Upper lobe of right lung (tissue), 1 donor: ENCODE data around the gene ADAD2. TPM values are rescaled to one million over a fixed set of nuclear protein-coding genes. Genes with fewer than 3 reads are reported as not detected.

Source experiments
- ATAC-seq: fragments of 200-7000 bp; cut with Tn5 transposase; one replicate; pipeline ENCODE4 v1.9.1; 2020; ENCODE audit warnings: mild to moderate bottlenecking, moderate library complexity
- DNase-seq: peaks from one replicate; pipeline ENCODE4 v3.0.0-alpha.2; 2020
- H3K27ac ChIP-seq: fragments of 200-600 bp; one replicate; pipeline ENCODE4 v1.8.0; 2022
- H3K27me3 ChIP-seq: fragments of 200-600 bp; one replicate; pipeline ENCODE4 v1.8.0; 2022; ENCODE audit warnings: mild to moderate bottlenecking
- H3K36me3 ChIP-seq: fragments of 200-600 bp; one replicate; pipeline ENCODE4 v1.8.0; 2022
- H3K4me1 ChIP-seq: fragments of 200-600 bp; one replicate; pipeline ENCODE4 v1.8.0; 2022
- H3K4me3 ChIP-seq: fragments of 200-600 bp; one replicate; pipeline ENCODE4 v1.8.0; 2022; ENCODE audit warnings: mild to moderate bottlenecking
- H3K9me3 ChIP-seq: fragments of 200-600 bp; one replicate; pipeline ENCODE4 v1.8.0; 2022
- CTCF ChIP-seq: fragments of 200-600 bp; IDR thresholded peaks from one replicate; pipeline ENCODE4 v1.8.0; 2022; ENCODE audit warnings: antibody characterized with exemption
- intact Hi-C: fragments of 100-400 bp; cut with DNase I; formaldehyde crosslinking; loops from one replicate; pipeline ENCODE4 v1.11.0; 2022
- total RNA-seq: library from RNA; stranded (reverse); fragmentation: NEBNext Ultra II Directional; extraction: Animal tissue kit (Norgen Biotek cat#: 25700); gene quantifications from one replicate; pipeline ENCODE4 v1.2.1, GENCODE V29; 2021
- donor health status: DM: no; HTN: yes; CAD: no; lungs with severe emphysema.

The ADAD2 gene
- total RNA-seq, 1 donor from 2014 or later: 0.52 TPM

DNA sequence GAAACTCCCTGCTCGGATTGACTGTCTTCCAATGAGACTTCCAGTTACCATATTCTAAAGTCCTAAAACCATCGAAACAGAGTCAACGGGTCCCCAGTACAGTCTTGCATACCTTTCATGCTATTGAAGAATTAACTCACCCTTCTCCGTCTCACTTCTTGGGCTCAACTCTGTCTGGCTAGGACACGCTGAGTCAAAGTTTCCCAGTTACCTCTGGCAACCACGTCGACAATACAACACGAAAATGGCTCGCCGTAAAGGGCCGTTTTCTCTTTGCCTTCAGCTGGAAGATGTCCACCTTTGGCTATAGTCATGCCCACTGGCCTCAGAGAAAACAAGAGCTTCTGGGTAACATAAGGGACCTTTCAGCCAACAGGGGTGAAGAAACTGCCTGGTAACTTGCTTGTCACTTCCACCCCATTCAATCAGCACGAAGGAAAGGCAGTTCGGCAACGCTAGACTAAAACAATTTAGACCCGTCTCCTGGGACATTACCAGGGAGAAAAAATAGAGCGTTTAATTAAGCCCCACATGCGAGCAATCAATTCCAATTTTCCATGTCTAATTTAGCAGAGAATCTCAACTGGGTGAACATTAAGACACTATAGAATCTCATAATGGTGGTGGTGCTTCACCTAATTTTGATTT lies 27.3 kb downstream of the ADAD2 start:
- Histone ChIP-seq H3K9me3 (no peaks in the 10 kb centered on the region), H3K4me1 (no peaks in the 10 kb centered on the region), H3K27ac (no peak overlapping the region), H3K27me3 (no peaks in the 10 kb centered on the region), H3K36me3 (no peaks in the 10 kb centered on the region), H3K4me3 (no peak overlapping the region)
- intact Hi-C loops: no loop called here
- DNase-seq: no peak
- no peak for TF ChIP-seq CTCF
- ATAC-seq: no peak

GRCh38 chr16:84218956-84219355 lies 28.0 kb downstream of the ADAD2 start:
- no peak for ATAC-seq
- intact Hi-C loops: no loop called here

DNA sequence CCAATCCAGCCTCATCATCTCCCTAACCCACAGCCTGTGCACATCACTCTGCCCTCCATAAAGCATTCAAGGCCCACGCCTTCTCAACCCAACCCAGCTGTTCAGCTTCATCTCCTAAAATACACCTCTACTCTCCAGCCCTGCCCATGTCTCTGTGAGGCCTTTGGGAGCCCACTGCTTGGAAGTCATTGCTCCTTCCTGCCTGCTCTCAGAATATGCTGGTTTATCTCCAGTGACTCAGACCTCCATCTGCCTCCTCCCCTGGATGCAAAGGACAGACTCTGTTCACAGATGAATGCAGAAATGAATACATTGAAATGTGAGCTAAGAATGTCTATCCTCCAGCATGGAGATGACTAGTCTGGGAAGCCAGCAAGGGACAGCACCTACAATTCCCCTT lies 29.9 kb downstream of the ADAD2 start:
- Histone ChIP-seq H3K4me3 (no peak overlapping the region), H3K4me1 (no peaks in the 10 kb centered on the region), H3K27ac (no peak overlapping the region), H3K36me3 (no peaks in the 10 kb centered on the region), H3K9me3 (no peaks in the 10 kb centered on the region), H3K27me3 (no peaks in the 10 kb centered on the region)
- ATAC-seq: no peak
- intact Hi-C loops: no loop called here
- no peak for TF ChIP-seq CTCF
- no peak for DNase-seq

More at GRCh38 chr16:84218956-84219355, 28.0 kb downstream of the ADAD2 start:
- no peak for TF ChIP-seq CTCF
- Histone ChIP-seq H3K4me1 (no peaks in the 10 kb centered on the region), H3K36me3 (no peaks in the 10 kb centered on the region), H3K9me3 (no peaks in the 10 kb centered on the region), H3K27ac (no peak overlapping the region), H3K4me3 (no peak overlapping the region), H3K27me3 (no peaks in the 10 kb centered on the region)
- DNase-seq: no peak

GRCh38 chr16:84223456-84223855 lies 32.5 kb downstream of the ADAD2 start:
- TF ChIP-seq CTCF: no peak
- intact Hi-C loops: no loop called here

DNA sequence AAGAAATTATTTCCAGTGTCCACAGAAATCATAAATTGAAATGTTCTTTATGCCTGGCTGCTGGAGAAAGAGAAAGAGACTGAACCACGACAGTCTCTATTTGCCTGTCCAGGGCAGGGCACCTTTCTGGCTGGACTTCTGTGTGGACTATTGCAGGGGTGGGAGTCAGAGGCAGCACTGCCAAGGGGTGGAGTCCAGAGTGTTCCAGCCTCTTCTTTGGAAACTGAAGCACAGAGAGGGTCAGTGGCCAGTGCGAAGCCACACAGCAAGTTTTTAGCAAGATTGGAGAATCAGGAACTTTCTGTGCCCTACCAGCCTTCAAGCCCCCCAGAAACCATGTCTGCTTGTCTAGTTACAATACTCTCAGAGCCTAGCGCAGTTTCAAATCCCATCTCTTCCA lies 33.6 kb downstream of the ADAD2 start:
- Histone ChIP-seq H3K4me1 (peaks cover 3% of the 10 kb centered on the region), H3K9me3 (no peaks in the 10 kb centered on the region), H3K27ac (no peak overlapping the region), H3K36me3 (no peaks in the 10 kb centered on the region), H3K27me3 (no peaks in the 10 kb centered on the region), H3K4me3 (no peak overlapping the region)
- no peak for ATAC-seq
- DNase-seq: no peak
- TF ChIP-seq CTCF: no peak
- intact Hi-C loops: no loop called here

More at GRCh38 chr16:84223456-84223855, 32.5 kb downstream of the ADAD2 start:
- peaks cover 3% of the 10 kb centered on the region for H3K4me1 ChIP-seq
- H3K4me3 ChIP-seq: no peak overlapping the region
- no peaks in the 10 kb centered on the region for H3K27me3 ChIP-seq
- DNase-seq (no peak), ATAC-seq (no peak)
- H3K36me3 ChIP-seq: no peaks in the 10 kb centered on the region
- H3K9me3 ChIP-seq: no peaks in the 10 kb centered on the region
- no peak overlapping the region for H3K27ac ChIP-seq

GRCh38 chr16:84225126-84225525 lies 34.2 kb downstream of the ADAD2 start:
- Histone ChIP-seq H3K27ac (no peak overlapping the region), H3K9me3 (no peaks in the 10 kb centered on the region), H3K4me3 (no peak overlapping the region), H3K27me3 (no peaks in the 10 kb centered on the region), H3K36me3 (no peaks in the 10 kb centered on the region), H3K4me1 (peaks cover 3% of the 10 kb centered on the region)
- ATAC-seq: no peak
- intact Hi-C loops: no loop called here
- no peak for TF ChIP-seq CTCF
- DNase-seq: no peak
